ENCODE data around the gene CNTN4.

Gene CNTN4

GRCh38 chr3:2823031-2823430, 724.4 kb downstream of the CNTN4 start:
- DNase-seq, result no peak

DNA sequence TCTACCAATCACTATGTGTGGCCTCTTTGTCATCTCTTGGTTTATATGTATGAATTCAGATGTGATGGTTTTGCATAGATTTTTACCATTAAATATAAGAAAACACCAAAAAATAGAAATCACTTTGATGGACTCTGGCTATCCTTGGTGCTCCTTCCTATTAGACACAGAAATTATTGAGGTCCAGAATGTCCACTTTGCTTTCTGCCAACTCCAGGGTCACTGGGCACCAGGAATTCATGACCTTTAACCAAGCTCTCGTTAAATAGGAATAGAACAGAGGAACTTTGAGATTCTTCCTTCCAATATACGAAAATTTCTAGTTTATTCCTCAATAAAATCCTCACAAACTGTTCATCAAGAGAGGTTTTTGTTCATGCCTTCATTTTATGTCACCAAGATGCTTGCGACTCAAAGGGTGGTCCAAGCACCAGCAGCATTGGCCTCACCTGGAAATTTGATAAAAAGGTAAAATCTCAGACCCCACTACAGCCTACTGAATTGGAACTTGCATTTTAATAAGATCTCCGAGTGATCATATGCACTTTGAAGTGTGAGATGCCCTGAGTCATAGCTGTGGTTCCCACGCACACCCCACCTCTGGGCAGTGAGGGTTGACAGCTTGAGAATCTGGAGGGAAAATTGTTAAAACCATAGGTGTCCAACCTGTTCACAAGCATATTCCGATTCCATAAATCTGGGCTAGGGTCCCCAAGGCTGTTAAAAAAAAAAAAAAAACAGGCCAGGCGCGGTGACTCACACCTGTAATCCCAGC, 725.0 kb downstream of the CNTN4 start:
- DNase-seq, result no peak

DNA sequence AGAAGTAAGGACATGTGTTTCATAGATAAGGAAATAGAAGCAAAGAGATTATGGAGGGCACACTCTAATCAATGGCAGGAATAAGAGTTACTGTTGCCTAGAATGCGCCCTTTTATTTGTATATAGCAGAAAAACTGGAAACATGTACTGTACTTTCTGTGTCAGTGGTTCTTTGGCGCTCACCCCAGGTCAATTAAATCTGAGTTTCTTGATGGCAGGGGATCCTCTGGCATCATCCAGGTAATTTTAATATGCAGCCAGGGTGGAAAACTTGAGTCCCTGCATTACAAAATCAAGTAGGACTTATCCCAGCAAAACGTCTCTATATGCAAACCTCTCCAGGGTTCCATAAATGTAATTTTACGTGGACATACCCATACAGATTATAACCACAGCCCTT, 727.4 kb downstream of the CNTN4 start:
- no peak for DNase-seq

GRCh38 chr3:2826453-2826852, 727.8 kb downstream of the CNTN4 start:
- DNase-seq, result no peak

GRCh38 chr3:2837239-2837638, 738.6 kb downstream of the CNTN4 start:
- no peak for DNase-seq

GRCh38 chr3:2837910-2838309, 739.2 kb downstream of the CNTN4 start:
- DNase-seq, result no peak

GRCh38 chr3:2838546-2839157, 740.0 kb downstream of the CNTN4 start:
- no peak for DNase-seq

DNA sequence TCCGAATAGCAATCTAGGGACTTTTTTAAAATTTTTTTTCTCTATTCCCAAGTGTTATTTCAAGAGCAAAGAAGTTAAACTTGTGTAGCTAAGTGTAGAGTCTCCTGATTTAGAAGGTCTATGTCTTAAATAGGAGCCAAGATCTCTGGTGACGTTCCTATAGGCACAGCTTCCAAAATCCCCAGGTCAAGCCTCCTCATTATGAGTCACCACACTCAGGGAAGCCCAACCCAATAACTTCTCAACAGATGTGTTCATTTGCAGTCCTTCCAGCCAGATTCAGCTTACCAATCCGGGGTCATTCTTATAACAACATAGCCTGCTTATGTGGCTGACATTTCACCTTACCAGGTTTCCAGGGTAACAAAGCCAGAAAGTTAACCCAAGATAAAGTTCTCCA, 741.2 kb downstream of the CNTN4 start:
- no peak for DNase-seq

GRCh38 chr3:2847062-2847841, 748.6 kb downstream of the CNTN4 start:
- DNase-seq, result no peak

- DNase-seq, result no peak
These were observed 750.4 kb downstream of the CNTN4 start for GRCh38 chr3:2849092-2849491.

DNA sequence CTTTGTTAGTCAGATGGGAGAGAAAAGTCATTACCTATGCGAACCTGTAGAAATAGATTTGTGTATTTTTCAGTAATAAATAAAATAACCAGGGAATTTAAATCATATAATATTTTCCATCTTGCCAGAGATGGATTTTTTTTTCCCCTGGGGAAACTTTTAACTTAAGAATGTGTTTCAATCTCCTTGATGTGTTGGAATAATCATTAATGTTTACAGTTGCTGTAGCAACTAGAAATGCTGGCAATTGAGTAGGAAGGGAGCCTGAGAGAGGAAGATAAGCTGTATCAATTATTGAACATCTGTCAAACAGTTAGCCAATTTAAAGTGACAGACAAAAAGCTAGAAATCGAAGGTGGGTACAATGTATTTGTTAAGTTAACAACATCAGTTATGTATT, 752.0 kb downstream of the CNTN4 start:
- no peak for DNase-seq

DNA sequence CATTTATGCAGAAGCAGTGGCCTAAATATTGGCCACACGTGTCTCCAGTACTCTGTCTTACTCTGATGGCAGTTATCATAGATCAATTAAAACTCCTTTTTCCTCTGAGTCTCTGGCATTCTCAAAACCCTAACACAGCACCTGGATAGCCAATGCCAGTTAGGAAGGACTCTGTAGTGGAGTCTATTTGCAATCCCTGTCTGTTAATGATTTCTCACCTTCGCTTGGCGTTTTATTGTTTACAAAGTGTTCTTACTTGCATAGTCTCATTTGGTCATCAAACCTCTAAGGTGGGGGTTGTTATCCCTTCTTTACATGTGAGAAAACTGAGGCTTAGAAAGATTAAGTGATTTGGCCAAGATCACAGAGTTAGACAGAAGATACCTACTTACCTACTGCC, 752.7 kb downstream of the CNTN4 start:
- DNase-seq, result no peak

GRCh38 chr3:2851835-2852234, 753.2 kb downstream of the CNTN4 start:
- no peak for DNase-seq

DNA sequence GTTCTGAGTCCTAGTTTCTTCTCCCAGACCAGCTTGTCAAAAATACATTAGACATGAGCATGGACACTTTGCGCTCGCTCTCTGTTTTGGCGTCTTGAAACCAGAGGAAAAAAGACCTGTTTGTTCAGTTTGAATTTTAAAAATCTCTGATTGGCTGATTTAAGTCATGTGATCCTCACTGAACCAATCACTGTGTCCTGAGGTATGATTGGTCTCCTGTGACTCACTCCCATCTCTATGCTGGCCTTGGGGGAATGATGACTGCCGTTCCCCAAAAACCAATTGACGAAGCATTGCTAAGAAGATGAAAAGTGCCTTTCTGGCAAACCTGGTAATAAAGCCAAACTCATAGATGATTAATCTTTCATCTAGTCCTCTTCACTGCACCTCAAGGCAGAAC, 755.0 kb downstream of the CNTN4 start:
- no peak for DNase-seq

DNA sequence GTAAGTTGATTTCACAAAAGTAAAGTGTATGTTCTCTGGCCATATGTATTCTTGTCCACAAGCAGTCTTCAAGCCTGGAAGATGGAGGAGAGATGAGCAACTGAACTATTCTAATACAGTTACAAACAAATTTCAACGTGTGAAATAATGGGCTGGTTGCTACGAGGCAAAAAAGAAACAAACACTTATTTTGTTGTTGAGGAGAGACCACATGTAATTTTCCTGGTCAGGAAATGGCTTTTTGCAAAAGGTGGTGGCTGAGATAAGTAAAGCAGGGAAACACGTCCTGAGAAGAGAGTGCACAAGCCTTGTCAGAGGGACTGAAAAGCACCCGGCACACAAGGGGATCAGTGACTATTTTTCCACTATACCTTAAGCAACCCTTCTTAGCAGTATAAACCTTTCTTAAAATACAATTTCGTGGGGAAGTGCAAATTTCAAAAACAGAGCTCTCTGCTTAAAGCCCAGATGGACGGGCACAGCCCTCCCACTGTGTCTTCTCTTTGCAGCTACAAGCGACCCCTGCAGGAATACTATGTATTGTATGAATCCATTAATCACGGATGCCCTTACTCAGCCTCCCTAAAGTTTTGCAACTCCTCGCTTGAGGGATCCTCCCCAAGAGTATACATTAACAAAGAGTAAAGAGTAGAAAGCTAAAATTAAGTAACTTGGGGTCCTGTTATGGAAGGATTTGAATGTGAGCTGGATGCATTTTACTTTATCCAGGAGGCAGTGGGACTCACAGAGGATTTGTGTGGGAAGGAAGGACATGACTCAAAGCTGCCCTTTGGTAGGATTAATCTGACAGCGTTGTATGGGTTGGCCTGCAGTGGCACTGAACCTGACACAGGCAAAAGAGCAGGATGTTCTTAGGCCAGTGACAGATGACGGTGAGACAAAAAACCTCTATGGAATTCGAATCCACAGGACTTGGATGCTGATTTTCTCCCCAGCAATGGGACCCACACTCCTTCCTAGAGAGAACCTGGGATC, 757.8 kb downstream of the CNTN4 start:
- no peak for DNase-seq

DNA sequence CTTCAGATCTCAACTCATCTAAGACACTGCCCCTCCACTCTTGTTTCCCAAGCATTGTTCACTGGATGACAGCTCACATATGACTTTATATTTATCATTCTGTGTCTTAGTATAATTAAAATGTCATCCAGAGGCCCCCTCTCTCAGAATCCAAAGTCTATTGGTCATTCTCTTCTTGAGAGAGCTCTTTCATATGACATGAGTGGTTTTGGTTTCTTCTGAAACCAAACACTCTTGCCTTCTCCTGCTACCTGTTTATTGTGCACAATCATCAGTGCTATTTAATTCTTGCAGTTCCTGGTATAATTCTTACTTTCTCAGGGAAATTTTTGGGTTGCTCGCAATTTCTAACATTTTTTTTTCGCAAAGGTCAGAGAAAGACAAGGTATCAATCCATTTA, 762.0 kb downstream of the CNTN4 start:
- no peak for DNase-seq

GRCh38 chr3:2861120-2861519, 762.5 kb downstream of the CNTN4 start:
- no peak for DNase-seq

DNA sequence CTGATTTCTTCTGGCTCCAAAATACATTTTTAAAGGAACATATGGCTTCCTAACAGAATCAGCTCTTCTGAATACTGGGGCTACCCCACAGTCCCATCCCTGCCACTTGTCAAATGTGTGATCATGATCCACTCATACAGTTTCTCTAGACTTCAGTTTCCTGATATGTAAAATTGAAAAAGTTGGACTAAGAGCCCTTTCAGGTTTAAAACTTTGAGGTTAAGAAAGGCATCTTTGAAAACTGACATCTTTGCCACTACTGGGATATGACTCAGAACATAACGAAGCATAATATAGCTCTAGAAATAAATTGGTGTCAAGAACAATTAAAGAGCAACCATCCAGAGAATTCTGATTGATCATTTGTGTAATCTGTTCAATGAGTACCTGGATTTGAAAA, 763.3 kb downstream of the CNTN4 start:
- no peak for DNase-seq

GRCh38 chr3:2862366-2862765, 763.7 kb downstream of the CNTN4 start:
- DNase-seq, result no peak

GRCh38 chr3:2863127-2863526, 764.5 kb downstream of the CNTN4 start:
- DNase-seq, result no peak

DNA sequence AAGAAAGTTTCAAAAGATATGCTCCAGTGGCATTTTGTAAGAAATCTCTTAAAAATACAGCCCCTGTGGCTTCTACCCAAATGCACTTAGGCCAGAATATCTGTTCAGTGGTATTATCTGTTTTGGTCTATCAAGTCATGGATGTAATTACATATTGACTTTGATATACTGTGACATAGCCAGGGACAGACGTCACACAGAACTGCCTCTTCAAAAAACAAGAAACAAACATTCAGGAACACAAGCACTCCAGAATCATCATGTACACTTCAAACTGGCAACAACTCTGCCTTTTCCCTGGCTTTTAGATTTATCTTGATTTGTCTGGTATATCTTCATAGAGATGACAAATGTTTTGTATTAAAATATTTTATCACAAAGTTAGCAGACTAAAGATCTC, 771.2 kb downstream of the CNTN4 start:
- no peak for DNase-seq

DNA sequence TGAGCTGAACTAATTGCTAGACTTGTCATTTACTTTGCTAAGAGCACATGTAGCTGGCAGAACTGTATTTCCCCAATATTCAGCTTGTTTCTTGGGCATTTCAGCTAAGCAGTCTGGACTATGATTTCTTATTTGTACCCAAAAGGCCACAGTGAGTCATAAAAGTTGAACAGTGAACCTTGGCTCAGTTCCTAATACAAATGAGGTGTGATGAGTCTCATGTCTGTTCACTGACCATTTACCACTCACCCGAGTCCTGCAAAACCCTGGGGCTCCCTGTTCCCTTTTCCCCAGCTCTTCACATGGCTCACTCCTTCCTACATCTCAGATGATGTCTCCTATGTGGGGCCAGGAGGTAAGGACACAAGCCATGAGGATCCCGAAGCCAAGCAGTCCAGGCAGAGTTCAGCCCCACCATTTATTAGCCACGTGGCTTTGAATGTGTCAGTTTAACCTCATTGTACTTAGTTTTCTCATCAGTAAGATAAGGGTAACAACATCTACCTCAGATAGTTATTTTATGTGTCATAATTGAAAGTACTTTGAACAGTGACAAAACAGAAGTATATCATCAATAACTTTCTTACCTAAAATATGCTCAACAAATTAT, 772.2 kb downstream of the CNTN4 start:
- no peak for DNase-seq
